HCT116 (cell line): ENCODE results near the gene COL23A1.

Source experiments
- CEBPB ChIP-seq: IDR thresholded peaks from 2 replicates; pipeline ENCODE4 v1.6.1; 2012; ENCODE audit warnings: low read depth
- EZH2 ChIP-seq: fragments of 200-600 bp; sonication (generic); IDR thresholded peaks from 2 replicates; pipeline ENCODE4 v1.6.1; 2017; ENCODE audit warnings: antibody characterized with exemption, mixed run types
- EZH2phosphoT487 ChIP-seq: fragments of 200-600 bp; IDR thresholded peaks from 2 replicates; pipeline ENCODE4 v1.6.1; 2018; ENCODE audit warnings: antibody characterized with exemption, borderline replicate concordance
- JUND ChIP-seq: IDR thresholded peaks from 2 replicates; pipeline ENCODE4 v1.6.1; 2012
- POLR2A ChIP-seq: IDR thresholded peaks from 2 replicates; pipeline ENCODE4 v1.7.0; 2011; ENCODE audit warnings: borderline replicate concordance; ENCODE audit not compliant: insufficient read depth, insufficient read length; ENCODE audit errors: extremely low read depth
- POLR2AphosphoS5 ChIP-seq: IDR thresholded peaks from 2 replicates; pipeline ENCODE4 v1.6.1; 2011; ENCODE audit warnings: mild to moderate bottlenecking, low read depth, low read length, moderate library complexity
- RAD21 ChIP-seq: IDR thresholded peaks from 2 replicates; pipeline ENCODE4 v1.6.1; 2012; ENCODE audit warnings: low read depth, mild to moderate bottlenecking
- SIN3A ChIP-seq: IDR thresholded peaks from 2 replicates; pipeline ENCODE4 v1.6.1; 2012; ENCODE audit warnings: low read depth
- SP1 ChIP-seq: IDR thresholded peaks from 2 replicates; pipeline ENCODE4 v1.6.1; 2012; ENCODE audit warnings: low read depth
- ZFX ChIP-seq: fragments of 450-650 bp; IDR thresholded peaks from 2 replicates; pipeline ENCODE4 v1.6.1; 2017
- TF ChIP-seq, protein P1 (sequence below), 3 experiments: fragments of 200-600 bp in 1 of 3; sonication (generic) in 1 of 3; IDR thresholded peaks in 2 of 3; conservative IDR thresholded peaks in 1 of 3; 2 replicates each; pipeline ENCODE4 v1.5.1; 2012 to 2017; ENCODE audit warnings: low read depth in 2 of 3, low read length in 2 of 3, antibody characterized with exemption in 1 of 3, borderline replicate concordance in 1 of 3, control low read depth in 1 of 3, mild to moderate bottlenecking in 1 of 3, mixed read lengths in 1 of 3, mixed run types in 1 of 3, moderate library complexity in 1 of 3; ENCODE audit not compliant: insufficient read depth in 1 of 3
- TF ChIP-seq, protein P2 (sequence below): IDR thresholded peaks from 2 replicates; pipeline ENCODE4 v1.6.1; 2012

GRCh38 chr5:178295589-178295988 is 294.6 kb downstream of the COL23A1 start:
- no peak for TF ChIP-seq JUND
- TF ChIP-seq POLR2A: no peak
- TF ChIP-seq SP1: no peak
- TF ChIP-seq CEBPB: no peak
- TF ChIP-seq, protein P1, sequence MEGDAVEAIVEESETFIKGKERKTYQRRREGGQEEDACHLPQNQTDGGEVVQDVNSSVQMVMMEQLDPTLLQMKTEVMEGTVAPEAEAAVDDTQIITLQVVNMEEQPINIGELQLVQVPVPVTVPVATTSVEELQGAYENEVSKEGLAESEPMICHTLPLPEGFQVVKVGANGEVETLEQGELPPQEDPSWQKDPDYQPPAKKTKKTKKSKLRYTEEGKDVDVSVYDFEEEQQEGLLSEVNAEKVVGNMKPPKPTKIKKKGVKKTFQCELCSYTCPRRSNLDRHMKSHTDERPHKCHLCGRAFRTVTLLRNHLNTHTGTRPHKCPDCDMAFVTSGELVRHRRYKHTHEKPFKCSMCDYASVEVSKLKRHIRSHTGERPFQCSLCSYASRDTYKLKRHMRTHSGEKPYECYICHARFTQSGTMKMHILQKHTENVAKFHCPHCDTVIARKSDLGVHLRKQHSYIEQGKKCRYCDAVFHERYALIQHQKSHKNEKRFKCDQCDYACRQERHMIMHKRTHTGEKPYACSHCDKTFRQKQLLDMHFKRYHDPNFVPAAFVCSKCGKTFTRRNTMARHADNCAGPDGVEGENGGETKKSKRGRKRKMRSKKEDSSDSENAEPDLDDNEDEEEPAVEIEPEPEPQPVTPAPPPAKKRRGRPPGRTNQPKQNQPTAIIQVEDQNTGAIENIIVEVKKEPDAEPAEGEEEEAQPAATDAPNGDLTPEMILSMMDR (IDR thresholded peaks at IDR 0.05 in 2 of 3, conservative IDR thresholded peaks at IDR 0.05 in 1 of 3; ENCODE audit: borderline replicate concordance in 1 of 3, insufficient read depth in 1 of 3, low read depth in 2 of 3, low read length in 2 of 3): no peak
- TF ChIP-seq POLR2AphosphoS5: no peak
- no peak for TF ChIP-seq EZH2
- no peak for TF ChIP-seq EZH2phosphoT487
- TF ChIP-seq, protein P2, sequence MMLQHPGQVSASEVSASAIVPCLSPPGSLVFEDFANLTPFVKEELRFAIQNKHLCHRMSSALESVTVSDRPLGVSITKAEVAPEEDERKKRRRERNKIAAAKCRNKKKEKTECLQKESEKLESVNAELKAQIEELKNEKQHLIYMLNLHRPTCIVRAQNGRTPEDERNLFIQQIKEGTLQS: no peak
- no peak for TF ChIP-seq SIN3A
- TF ChIP-seq ZFX: no peak
- no peak for TF ChIP-seq RAD21
